GM21390 (cell line): Measurements from ENCODE around the gene NDST1.

Source experiments
- ATAC-seq: cut with Tn5 transposase; IDR thresholded peaks from one replicate; pipeline ENCODE4 v1.9.1; 2021; ENCODE audit not compliant: unreplicated experiment

The NDST1 gene

DNA sequence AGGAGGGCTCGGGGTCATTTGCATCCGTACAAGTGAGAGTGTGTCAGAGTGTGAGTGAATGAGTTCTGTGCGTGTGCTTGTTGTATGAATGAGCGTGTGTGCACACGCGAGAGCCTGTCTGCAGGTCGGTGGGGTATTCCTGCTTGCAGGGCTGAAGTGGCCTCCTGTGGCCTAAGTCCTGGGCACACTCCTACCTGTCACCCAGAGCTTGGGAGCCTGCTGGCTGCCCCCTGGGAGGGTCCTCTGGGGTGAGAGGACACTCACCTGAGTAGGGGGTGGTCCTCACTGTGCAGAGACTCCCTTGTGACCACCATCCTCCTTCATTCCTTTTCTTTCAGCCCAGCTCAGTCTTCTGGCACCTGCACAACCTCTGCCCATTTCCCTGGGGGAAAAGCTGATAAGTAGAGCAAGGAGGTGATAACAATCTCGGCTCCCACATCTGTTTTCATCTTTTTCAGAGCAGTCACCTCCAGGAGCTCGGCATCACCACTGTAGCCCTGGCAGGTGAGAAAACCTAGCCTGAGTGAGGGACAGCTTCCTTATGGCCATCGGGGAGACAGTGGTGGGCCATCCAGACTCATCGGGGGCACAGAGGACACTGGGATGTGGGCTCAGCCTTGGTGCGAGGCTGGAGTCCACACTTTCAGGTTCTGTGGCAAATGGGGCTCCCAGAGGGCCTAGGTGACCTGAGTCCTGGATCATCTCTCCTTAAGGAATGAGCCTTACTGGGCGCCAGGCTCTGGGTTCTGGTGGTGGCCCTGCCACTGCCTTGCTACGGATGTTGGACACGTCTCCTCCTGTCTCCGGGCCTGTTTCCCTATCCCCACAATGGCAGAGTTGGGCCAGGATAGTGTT, 93.8 kb downstream of the NDST1 start:
- ATAC-seq = no peak

DNA sequence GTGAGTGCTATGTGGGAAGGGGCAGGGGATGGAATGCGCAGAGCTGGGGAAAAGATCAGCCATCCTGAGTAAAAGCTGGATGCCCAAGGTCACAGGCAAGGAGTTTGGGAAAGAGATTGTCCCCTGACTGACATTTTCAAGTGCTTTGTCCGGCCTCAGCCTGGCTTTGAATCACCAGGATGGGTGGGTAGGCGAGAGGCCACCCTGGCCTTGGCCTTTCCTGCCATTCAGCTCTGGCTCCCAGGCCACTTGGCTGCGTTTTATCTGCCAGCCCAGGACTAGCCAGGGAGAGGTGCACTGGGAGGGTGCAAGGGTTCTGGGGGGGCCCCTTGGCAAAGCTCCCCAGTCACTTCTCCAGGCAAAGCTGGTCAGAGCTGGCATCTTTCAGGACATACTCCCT, 95.1 kb downstream of the NDST1 start:
- no peak for ATAC-seq

- ATAC-seq = no peak
Measured at GRCh38 chr5:150603491-150603890, 95.6 kb downstream of the NDST1 start.

DNA sequence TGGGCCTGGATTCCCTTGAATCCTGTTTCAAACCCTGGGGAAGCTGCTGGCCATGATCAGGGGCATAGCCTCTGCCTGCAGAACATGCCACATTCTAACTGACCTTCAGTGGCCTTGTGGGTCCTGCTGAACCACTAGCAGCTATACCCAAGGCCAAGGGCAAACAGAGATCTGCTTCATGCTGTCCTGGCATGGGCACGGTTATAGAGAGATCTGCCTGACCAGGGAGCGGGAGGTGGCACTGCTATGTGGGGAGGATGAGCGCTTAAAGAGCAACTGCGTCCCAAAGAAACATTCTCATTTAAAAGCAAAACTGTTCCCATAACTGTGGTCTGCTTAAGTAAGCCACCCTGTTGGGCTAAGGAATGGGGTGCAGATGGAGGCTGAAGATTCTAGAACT, 96.1 kb downstream of the NDST1 start:
- no peak for ATAC-seq

DNA sequence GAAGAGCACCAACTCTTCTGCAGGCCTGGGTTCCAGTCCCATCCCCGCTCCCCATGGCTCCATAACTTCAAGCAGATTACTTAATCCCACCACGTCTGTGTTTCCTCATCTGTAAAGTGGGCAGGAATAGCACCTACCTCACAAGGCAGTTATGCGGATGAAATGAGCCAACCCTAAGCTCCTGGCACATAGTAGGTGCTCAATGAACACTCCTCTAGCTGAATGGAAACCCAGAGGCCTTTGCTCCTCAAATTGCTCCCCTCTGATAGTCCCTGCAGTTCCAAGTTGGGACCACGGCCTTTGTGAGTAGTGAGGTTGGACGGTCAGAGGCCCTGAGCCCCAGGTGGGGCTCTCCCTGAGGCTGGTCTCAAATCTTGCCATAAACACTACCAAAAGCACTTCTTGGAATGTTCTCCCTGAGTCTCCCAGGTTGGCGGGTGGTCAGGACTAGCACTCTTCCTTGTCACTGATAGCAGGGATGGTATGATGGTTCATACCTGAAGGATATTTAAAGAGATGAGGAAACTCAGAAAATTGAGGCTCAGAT, 97.0 kb downstream of the NDST1 start:
- ATAC-seq = no peak

DNA sequence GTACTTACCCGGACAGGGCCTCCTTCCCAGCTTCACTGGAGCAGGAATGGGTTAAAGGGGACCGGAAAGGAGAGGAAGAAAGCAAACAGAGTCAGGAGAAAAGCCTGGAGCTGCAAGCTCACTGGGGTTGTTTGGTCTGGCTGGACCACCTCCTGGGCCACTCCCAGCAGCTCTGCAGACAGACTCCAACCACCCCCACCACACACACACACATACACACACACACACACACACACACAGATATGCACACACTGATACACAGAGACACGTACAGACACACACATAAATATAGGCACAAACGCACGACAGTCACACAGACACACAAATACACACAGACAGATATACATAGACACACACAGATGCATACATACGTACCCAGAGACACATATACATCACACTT, 97.6 kb downstream of the NDST1 start:
- ATAC-seq = no peak

DNA sequence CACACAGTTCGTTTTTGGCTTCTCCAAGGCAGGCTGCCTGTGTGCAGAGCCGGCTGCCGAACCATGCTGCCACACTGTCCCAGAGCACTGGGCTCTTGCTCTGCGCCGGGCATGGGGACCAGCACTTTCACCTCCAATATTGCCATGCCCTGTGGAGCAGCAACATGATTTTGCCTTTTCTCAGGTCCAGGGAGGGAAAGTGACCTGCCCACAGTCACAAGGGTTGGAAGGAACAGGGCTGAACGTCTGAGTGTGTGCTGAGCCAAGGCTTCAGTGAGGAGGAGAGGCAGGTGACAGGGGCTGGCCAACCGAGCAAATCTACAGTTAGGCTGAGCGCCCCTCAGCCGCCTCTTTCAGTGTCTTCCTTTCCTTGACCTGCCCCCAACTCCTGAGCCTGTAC, 98.5 kb downstream of the NDST1 start:
- ATAC-seq = no peak

DNA sequence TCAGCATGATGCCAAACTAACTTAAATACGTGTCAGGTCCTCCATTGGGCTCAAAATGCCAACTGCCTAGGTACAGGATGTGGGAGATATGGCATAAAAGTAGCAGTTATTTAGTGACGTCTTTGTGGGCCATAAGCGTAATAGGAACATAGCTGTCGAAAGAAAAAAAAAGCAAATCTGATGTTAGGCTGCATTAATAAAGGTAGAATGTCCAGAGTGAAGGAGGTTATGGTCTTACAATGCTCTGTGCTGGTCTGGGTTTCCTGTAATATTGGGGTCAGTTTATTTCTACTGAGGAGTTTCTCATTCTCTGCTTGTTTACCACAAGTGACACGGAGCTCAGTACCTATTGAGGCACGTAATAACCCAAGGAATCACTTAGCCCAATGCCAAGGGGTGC, 99.2 kb downstream of the NDST1 start:
- ATAC-seq = no peak
